ENCODE data around the gene NT5C1B.

NT5C1B gene

GRCh38 chr2:18514526-18515461 is 74.6 kb downstream of the NT5C1B start:
- no peak for DNase-seq (ENCODE audit: low spot score)
